Stimulated activated CD8-positive, alpha-beta memory T cell treated with anti-CD3 and anti-CD28 coated beads, Interleukin-12 subunit alpha, Interleukin-12 subunit beta, amount 100 ng/mL, for 24 hours (primary cell): ENCODE data around the gene PPP1R7.

Source experiments
- DNase-seq: peaks from one replicate; pipeline ENCODE4 v3.0.0-alpha.2; 2020; ENCODE audit errors: extremely low read depth

The PPP1R7 gene

GRCh38 chr2:241120440-241120839, 29.8 kb upstream of the PPP1R7 start:
- no peak for DNase-seq

GRCh38 chr2:241121008-241121407, 29.3 kb upstream of the PPP1R7 start:
- DNase-seq: no peak

- no peak for DNase-seq
These were observed 27.8 kb upstream of the PPP1R7 start for GRCh38 chr2:241122376-241123002.

GRCh38 chr2:241123816-241124536, 26.3 kb upstream of the PPP1R7 start:
- no peak for DNase-seq

- DNase-seq: no peak
These were observed 24.6 kb upstream of the PPP1R7 start for GRCh38 chr2:241125626-241126025.

- no peak for DNase-seq
These were observed 24.1 kb upstream of the PPP1R7 start for GRCh38 chr2:241126201-241126611.

GRCh38 chr2:241126771-241127202, 23.5 kb upstream of the PPP1R7 start:
- DNase-seq: no peak

GRCh38 chr2:241128266-241128665, 22.0 kb upstream of the PPP1R7 start:
- no peak for DNase-seq

GRCh38 chr2:241129086-241129871, 21.0 kb upstream of the PPP1R7 start:
- DNase-seq: no peak

GRCh38 chr2:241130316-241130715, 20.0 kb upstream of the PPP1R7 start:
- DNase-seq: no peak

GRCh38 chr2:241131531-241131930, 18.7 kb upstream of the PPP1R7 start:
- no peak for DNase-seq

GRCh38 chr2:241132538-241133435, 17.5 kb upstream of the PPP1R7 start:
- no peak for DNase-seq

GRCh38 chr2:241133436-241133820, 16.8 kb upstream of the PPP1R7 start:
- no peak for DNase-seq

GRCh38 chr2:241134711-241135110, 15.6 kb upstream of the PPP1R7 start:
- no peak for DNase-seq

GRCh38 chr2:241135737-241136136, 14.5 kb upstream of the PPP1R7 start:
- no peak for DNase-seq

- DNase-seq: no peak
These were observed 14.1 kb upstream of the PPP1R7 start for GRCh38 chr2:241136191-241136590.

GRCh38 chr2:241136661-241137260, 13.5 kb upstream of the PPP1R7 start:
- DNase-seq: no peak

GRCh38 chr2:241137276-241138190, 12.7 kb upstream of the PPP1R7 start:
- no peak for DNase-seq

GRCh38 chr2:241138471-241138870, 11.8 kb upstream of the PPP1R7 start:
- no peak for DNase-seq
